Smooth muscle cell (in vitro differentiated cells): ENCODE results near the gene CLDN6. TPM values are rescaled to one million over a fixed set of nuclear protein-coding genes. Genes with fewer than 3 reads are reported as not detected.

Source experiments
- DNase-seq: peaks from one replicate; lab custom pipeline; 2025; ENCODE audit not compliant: unreplicated experiment; lab: John Stamatoyannopoulos, UW
- H2AFZ ChIP-seq: fragments of 200-600 bp; sonication (generic); 2 replicates; pipeline ENCODE4 v1.6.0; 2016; ENCODE audit warnings: antibody characterized with exemption, low read depth, mild to moderate bottlenecking
- H3F3A ChIP-seq: fragments of 200-600 bp; sonication (generic); 2 replicates; pipeline ENCODE4 v1.6.0; 2017; ENCODE audit warnings: antibody characterized with exemption, low read depth
- H3K27ac ChIP-seq: fragments of 200-600 bp; sonication (generic); 2 replicates; pipeline ENCODE4 v1.5.1; 2016; ENCODE audit warnings: low read depth, mild to moderate bottlenecking
- H3K27me3 ChIP-seq: fragments of 200-600 bp; sonication (generic); 2 replicates; pipeline ENCODE4 v1.6.1; 2016; ENCODE audit warnings: low read depth, mild to moderate bottlenecking
- H3K36me3 ChIP-seq: fragments of 200-600 bp; sonication (generic); 2 replicates; pipeline ENCODE4 v1.5.1; 2016; ENCODE audit warnings: low read depth
- H3K4me1 ChIP-seq: fragments of 200-600 bp; sonication (generic); 2 replicates; pipeline ENCODE4 v1.5.1; 2016; ENCODE audit warnings: low read depth
- H3K4me2 ChIP-seq: fragments of 200-600 bp; sonication (generic); 2 replicates; pipeline ENCODE4 v1.6.0; 2016; ENCODE audit warnings: mild to moderate bottlenecking
- H3K4me3 ChIP-seq: fragments of 200-600 bp; sonication (generic); 2 replicates; pipeline ENCODE4 v1.5.1; 2016; ENCODE audit warnings: mild to moderate bottlenecking
- H3K79me2 ChIP-seq: fragments of 200-600 bp; sonication (generic); 2 replicates; pipeline ENCODE4 v1.6.0; 2016; ENCODE audit warnings: low read depth, mild to moderate bottlenecking
- H3K9ac ChIP-seq: fragments of 200-600 bp; sonication (generic); 2 replicates; pipeline ENCODE4 v1.6.0; 2016; ENCODE audit warnings: low read depth
- H3K9me3 ChIP-seq: fragments of 200-600 bp; sonication (generic); replicated peaks from 2 replicates; pipeline ENCODE4 v1.5.1; 2016; ENCODE audit warnings: low read depth
- H4K20me1 ChIP-seq: fragments of 200-600 bp; sonication (generic); 2 replicates; pipeline ENCODE4 v1.6.0; 2016; ENCODE audit warnings: low read depth
- WGBS: methylation state at CpG from one replicate; pipeline ENCODE4 v1.1.7; 2016; ENCODE audit warnings: low lambda C conversion rate; 5-methylcytosine and 5-hydroxymethylcytosine counted together
- polyA plus RNA-seq: library from polyadenylated mRNA; unstranded; fragments of >200 nt; fragmentation: Nextera tagmentation; extraction: Ambion mirVana; gene quantifications from 2 replicates; pipeline ENCODE4 v1.2.1, GENCODE V29; 2016
- total RNA-seq: library from RNA; depleted of rRNA; stranded (reverse); fragments of >200 nt; gene quantifications from 2 replicates; pipeline ENCODE4 v1.2.3, GENCODE V29; 2014
- TF ChIP-seq, protein P1 (sequence below): fragments of 200-600 bp; sonication (generic); IDR thresholded peaks from 2 replicates; pipeline ENCODE4 v1.5.1; 2017; ENCODE audit warnings: borderline replicate concordance, mild to moderate bottlenecking, antibody characterized with exemption; ENCODE audit not compliant: insufficient read depth, poor library complexity, severe bottlenecking

Gene CLDN6
- total and polyA plus RNA-seq, 2 experiments from 2014 or later, result 55.4 to 113 TPM

DNA sequence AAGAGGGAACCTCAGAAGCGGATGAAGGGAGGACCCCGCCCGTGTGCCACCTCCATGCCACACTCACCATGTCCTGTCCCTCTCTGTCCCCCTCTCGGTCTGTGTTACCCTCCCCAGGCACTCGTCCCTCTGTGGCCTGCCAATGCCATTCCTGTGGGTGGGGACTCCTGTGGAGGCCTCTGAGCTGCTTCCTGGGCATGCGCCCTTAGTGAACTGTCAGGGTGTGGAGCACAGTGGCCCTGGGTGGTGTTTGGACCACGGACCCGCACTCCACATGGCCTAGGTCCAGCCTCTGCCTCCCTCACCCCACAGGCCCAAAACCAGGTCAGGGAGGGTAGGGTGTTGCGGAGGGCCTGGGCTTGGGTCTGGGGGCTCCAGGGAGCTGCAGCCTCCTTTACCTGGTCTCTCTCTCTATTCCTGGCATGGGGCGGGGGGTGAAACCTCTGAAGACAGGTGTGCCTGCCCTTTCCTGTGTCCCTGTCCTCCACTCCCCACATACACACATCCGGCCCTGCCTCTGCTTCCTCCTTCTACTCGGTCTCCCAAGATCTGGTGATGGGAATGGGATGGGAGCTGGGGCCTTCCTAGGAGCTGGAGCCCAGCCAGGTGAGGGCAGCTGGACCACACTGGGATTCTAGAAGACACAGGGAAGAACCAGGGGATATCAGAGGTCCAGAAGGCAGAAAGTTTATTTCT lies 26.3 kb downstream of the CLDN6 start:
- Histone ChIP-seq H4K20me1 (no peaks in the 10 kb centered on the region), H3K4me1 (no peaks in the 10 kb centered on the region), H3K4me2 (no peak overlapping the region), H2AFZ (no peak overlapping the region), H3F3A (no peaks in the 10 kb centered on the region), H3K4me3 (no peak overlapping the region), H3K27ac (no peak overlapping the region), H3K9ac (no peak overlapping the region), H3K79me2 (no peaks in the 10 kb centered on the region), H3K27me3 (no peaks in the 10 kb centered on the region), H3K9me3 (no peaks in the 10 kb centered on the region), H3K36me3 (no peaks in the 10 kb centered on the region)
- TF ChIP-seq, protein P1, sequence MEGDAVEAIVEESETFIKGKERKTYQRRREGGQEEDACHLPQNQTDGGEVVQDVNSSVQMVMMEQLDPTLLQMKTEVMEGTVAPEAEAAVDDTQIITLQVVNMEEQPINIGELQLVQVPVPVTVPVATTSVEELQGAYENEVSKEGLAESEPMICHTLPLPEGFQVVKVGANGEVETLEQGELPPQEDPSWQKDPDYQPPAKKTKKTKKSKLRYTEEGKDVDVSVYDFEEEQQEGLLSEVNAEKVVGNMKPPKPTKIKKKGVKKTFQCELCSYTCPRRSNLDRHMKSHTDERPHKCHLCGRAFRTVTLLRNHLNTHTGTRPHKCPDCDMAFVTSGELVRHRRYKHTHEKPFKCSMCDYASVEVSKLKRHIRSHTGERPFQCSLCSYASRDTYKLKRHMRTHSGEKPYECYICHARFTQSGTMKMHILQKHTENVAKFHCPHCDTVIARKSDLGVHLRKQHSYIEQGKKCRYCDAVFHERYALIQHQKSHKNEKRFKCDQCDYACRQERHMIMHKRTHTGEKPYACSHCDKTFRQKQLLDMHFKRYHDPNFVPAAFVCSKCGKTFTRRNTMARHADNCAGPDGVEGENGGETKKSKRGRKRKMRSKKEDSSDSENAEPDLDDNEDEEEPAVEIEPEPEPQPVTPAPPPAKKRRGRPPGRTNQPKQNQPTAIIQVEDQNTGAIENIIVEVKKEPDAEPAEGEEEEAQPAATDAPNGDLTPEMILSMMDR, result no peak
- DNase-seq, result no peak
- 88% methylated on average over 12 of the region's 12 CpGs for WGBS

DNA sequence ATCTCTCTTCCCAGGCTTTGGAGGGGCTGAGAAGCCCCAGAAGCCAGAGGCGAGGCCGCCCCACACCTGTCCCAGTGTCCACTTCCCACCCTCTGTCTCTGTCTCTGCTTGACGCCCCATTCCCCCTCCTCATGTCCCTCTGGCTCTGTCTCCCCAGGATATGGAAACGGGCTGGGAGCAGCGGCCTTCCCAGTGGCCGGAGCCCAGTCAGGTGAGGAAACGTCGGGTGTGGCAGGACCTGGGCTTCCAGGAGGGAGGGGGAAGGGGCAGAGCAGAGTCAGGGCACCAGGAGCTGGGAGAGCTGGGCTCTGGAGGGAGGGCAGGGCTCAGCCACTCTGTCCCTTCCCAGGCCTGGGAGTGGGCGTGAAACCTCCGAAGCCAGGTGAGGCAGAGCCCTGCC lies 27.1 kb downstream of the CLDN6 start:
- Histone ChIP-seq H4K20me1 (no peaks in the 10 kb centered on the region), H3K27me3 (no peaks in the 10 kb centered on the region), H3K9ac (no peak overlapping the region), H3K4me2 (no peak overlapping the region), H2AFZ (no peak overlapping the region), H3K4me3 (no peak overlapping the region), H3K36me3 (no peaks in the 10 kb centered on the region), H3K27ac (no peak overlapping the region), H3F3A (no peaks in the 10 kb centered on the region), H3K79me2 (no peaks in the 10 kb centered on the region), H3K9me3 (no peaks in the 10 kb centered on the region), H3K4me1 (no peaks in the 10 kb centered on the region)
- 61% methylated on average over 10 of the region's 10 CpGs for WGBS
- no peak for DNase-seq
- TF ChIP-seq, protein P1, result no peak

DNA sequence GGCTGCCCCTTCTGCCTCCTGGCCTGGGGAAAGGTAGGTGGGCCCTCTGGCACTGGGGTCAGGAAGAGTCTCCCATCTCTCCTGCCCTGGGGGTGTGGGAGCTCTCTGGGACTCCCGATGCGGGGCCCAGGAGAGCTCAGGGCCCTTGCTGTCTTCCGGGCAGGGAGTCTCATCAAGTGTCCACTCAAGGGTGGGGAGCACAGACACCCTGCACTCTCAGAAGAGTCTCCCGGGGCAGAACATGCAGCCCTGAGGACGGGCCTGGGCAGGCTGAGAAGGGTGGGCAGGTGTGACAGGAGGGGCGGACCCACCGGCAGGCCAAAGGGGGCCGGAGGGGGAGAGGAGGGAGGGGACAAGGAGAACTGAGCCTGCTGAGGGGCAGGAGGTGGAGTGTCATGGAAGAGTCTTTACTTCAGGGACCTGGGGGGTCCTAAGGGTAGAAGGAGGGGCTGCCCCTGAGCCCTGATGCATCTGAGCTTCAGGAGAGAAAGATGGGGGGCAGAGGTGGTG lies 29.3 kb downstream of the CLDN6 start:
- no peak overlapping the region for H3K9ac ChIP-seq
- no peak overlapping the region for H3K4me3 ChIP-seq
- 76% methylated on average over 3 of the region's 8 CpGs for WGBS
- no peaks in the 10 kb centered on the region for H4K20me1 ChIP-seq
- H2AFZ ChIP-seq, result no peak overlapping the region
- H3K79me2 ChIP-seq, result no peaks in the 10 kb centered on the region
- no peak for DNase-seq
- no peaks in the 10 kb centered on the region for H3K36me3 ChIP-seq
- H3K4me1 ChIP-seq, result no peaks in the 10 kb centered on the region
- H3K27me3 ChIP-seq, result no peaks in the 10 kb centered on the region
- no peak overlapping the region for H3K27ac ChIP-seq
- TF ChIP-seq, protein P1, result no peak
- H3K4me2 ChIP-seq, result no peak overlapping the region
- H3F3A ChIP-seq, result no peaks in the 10 kb centered on the region
- no peaks in the 10 kb centered on the region for H3K9me3 ChIP-seq

DNA sequence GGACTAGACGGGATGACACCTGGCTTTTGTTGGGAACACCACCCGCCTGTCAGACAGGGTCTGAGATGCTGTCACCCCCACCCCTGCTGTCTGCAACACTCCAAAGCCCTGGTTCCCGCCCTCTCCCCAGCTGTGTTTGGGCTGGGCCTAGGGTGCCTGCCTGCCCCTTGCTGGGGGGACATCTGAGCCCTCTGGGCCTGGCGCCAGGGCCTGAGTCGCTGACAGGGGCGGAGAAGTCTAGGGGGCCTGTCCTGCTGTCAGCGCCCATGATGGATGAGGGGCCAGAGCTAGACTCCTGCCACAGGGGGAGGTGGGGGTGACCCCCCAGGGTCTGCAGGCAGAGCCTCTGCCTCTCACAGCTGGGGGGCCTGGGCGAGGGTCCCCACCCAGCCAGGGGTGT lies 30.1 kb downstream of the CLDN6 start:
- no peaks in the 10 kb centered on the region for H4K20me1 ChIP-seq
- no peak overlapping the region for H2AFZ ChIP-seq
- H3K9me3 ChIP-seq, result no peaks in the 10 kb centered on the region
- no peaks in the 10 kb centered on the region for H3K79me2 ChIP-seq
- no peak overlapping the region for H3K4me3 ChIP-seq
- H3F3A ChIP-seq, result no peaks in the 10 kb centered on the region
- no peak overlapping the region for H3K27ac ChIP-seq
- H3K4me2 ChIP-seq, result no peak overlapping the region
- WGBS, result 77% methylated on average over 8 of the region's 8 CpGs
- no peak overlapping the region for H3K9ac ChIP-seq
- H3K27me3 ChIP-seq, result no peaks in the 10 kb centered on the region
- TF ChIP-seq, protein P1, result no peak
- H3K36me3 ChIP-seq, result no peaks in the 10 kb centered on the region
- no peak for DNase-seq
- H3K4me1 ChIP-seq, result no peaks in the 10 kb centered on the region
